ENCODE data around the gene RTKN2.

Gene RTKN2, protein sequence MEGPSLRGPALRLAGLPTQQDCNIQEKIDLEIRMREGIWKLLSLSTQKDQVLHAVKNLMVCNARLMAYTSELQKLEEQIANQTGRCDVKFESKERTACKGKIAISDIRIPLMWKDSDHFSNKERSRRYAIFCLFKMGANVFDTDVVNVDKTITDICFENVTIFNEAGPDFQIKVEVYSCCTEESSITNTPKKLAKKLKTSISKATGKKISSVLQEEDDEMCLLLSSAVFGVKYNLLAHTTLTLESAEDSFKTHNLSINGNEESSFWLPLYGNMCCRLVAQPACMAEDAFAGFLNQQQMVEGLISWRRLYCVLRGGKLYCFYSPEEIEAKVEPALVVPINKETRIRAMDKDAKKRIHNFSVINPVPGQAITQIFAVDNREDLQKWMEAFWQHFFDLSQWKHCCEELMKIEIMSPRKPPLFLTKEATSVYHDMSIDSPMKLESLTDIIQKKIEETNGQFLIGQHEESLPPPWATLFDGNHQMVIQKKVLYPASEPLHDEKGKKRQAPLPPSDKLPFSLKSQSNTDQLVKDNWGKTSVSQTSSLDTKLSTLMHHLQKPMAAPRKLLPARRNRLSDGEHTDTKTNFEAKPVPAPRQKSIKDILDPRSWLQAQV

DNA sequence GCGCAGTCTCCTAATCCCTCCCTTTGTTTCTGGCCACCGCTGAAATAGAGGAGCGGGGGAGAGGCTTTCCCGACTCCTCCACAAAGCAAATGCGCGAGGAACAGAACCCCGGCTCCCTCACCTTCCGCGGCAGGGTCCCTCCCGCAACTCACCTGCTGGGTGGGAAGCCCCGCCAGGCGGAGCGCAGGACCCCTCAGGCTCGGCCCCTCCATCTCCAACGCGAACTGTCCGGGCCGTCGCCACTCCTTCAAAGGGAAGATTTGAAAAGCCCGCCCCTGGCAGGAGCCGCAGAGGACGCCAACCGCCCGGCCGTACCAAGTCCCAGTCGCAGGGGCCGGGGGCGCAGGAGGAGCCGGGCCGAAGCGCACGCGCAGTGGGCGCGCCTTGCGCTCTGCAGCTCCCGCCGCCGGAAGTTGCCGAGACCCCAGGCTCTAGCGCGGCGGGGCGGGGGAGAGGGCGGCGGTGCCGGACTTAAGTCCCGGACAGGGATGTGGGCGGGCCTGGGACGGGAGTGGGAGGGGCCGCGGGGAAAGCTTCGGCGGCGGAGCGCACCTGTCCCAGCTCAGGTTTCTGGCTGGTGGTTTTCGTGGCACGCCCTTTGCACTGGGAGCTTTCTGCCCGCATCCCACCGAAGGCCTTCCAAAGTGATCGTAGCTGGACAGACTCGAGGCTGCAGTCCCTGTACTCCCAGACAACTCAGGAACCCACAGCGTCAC, at the start of gene RTKN2:
TSS of gene RTKN2 (minus strand) at position 446 of the 716 bp plus-strand sequence. CDS start at position 212, 234 bp downstream.
- Histone ChIP-seq H3K27ac (peak within 1 kb of the TSS; percentile 71), H3K9ac (peak within 1 kb of the TSS; percentile 84), H3K9me3 (no peaks in the 10 kb centered on the region), H3K27me3 (no peaks in the 10 kb centered on the region), H4K20me1 (no peaks in the 10 kb centered on the region), H3K36me3 (no peaks in the 10 kb centered on the region; the same call in 1 of the 2 replicates), H3K4me2 (peak within 1 kb of the TSS; percentile 88), H3K4me3 (peak within 1 kb of the TSS; percentile 79), H3K4me1 (peaks cover 43% of the 10 kb centered on the region)
- TF ChIP-seq Cebpa-rat (IDR thresholded peaks at IDR 0.05) = no peak

DNA sequence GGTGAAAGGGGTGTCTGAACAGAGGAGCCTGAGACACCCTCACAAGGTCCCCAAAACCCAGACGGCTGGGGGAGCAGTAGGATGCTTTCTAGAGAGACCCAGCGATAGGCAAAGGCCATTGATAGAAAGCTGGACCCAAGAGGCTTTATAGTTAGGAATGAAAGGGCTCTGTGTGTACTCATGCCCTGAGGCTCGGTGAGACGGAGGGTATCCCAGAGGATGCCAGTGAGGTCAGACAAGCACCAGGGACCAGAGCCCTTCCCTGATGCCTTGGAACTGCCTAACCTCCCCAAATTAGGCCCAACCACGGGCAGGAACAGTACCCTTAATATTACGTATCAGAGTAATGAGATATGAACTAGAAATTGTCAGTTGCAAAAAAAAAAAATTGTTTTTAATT, 48.6 kb upstream of the RTKN2 start:
- Histone ChIP-seq H3K9me3 (no peaks in the 10 kb centered on the region), H3K4me1 (no peaks in the 10 kb centered on the region), H3K4me3 (no peak overlapping the region), H3K36me3 (no peaks in the 10 kb centered on the region), H3K9ac (no peak overlapping the region), H4K20me1 (no peaks in the 10 kb centered on the region), H3K4me2 (no peak overlapping the region), H3K27me3 (no peaks in the 10 kb centered on the region), H3K27ac (no peak overlapping the region)
- TF ChIP-seq Cebpa-rat (IDR thresholded peaks at IDR 0.05) = no peak

DNA sequence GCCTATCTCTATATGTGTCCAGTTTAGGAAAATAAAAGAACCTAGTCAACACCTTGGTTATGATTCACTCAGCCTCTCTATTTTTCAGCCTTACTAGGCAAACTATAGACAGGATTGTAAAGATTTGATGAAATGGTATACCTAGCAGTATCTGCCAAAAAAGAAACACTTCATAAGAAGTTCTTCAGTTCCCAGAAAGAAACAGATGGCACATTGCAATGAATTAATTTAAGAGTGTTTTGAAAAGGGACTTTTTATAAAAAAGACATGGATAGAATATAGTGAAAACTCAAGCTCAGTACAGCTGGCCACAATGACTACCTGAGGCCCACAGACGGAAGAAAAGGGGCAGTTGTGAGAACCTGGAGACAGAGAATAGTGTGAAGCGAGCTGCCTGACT, 40.6 kb upstream of the RTKN2 start:
- no peaks in the 10 kb centered on the region for H4K20me1 ChIP-seq
- H3K27ac ChIP-seq = no peak overlapping the region
- H3K27me3 ChIP-seq = no peaks in the 10 kb centered on the region
- H3K4me2 ChIP-seq = no peak overlapping the region
- no peak overlapping the region for H3K4me3 ChIP-seq
- TF ChIP-seq Cebpa-rat (IDR thresholded peaks at IDR 0.05) = no peak
- no peaks in the 10 kb centered on the region for H3K36me3 ChIP-seq
- no peak overlapping the region for H3K9ac ChIP-seq
- peaks cover 6% of the 10 kb centered on the region; the same call in 1 of the 2 replicates for H3K4me1 ChIP-seq
- H3K9me3 ChIP-seq = no peaks in the 10 kb centered on the region

DNA sequence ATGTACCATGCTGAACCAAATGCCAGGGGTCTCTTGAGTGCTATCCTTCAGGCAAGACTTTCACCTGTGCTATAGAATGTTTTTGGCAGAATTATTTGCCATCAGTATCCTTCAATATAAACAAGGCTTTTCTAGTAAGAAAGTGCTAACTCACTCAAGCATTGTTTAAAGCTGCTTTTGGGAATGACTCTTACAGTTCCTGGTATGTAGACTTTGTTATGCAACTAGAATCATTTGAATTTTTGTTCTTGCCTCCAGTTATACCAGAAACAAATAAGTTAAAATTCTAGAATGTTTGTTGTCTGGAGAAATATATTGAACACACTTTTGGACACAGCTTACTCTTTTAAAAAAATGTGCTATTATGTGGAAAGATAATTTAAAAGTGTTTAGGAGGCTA, 39.5 kb upstream of the RTKN2 start:
- no peaks in the 10 kb centered on the region for H4K20me1 ChIP-seq
- no peak overlapping the region for H3K4me3 ChIP-seq
- H3K9ac ChIP-seq = no peak overlapping the region
- no peak overlapping the region for H3K4me2 ChIP-seq
- H3K4me1 ChIP-seq = peaks cover 6% of the 10 kb centered on the region; the same call in 1 of the 2 replicates
- no peaks in the 10 kb centered on the region for H3K9me3 ChIP-seq
- H3K27me3 ChIP-seq = no peaks in the 10 kb centered on the region
- TF ChIP-seq Cebpa-rat (IDR thresholded peaks at IDR 0.05) = no peak
- no peak overlapping the region for H3K27ac ChIP-seq
- H3K36me3 ChIP-seq = no peaks in the 10 kb centered on the region

DNA sequence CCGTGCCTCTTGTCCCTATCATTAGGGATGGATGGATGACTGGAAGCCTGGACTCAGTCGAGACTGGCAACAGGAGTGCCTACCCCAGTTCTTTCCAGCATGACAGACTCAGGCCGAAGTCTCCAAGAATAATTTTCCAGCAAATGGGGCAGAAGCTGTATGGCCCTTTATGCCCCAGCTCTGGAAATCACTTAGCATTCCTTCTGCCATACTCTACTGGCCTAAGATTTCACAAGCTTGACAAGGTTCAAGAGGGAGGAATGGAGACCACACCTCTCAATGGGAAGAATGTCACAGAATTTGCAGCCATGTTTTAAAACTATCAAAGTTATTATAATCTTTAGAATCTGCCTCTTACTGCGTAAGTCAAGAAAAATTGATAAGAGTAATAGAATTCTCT, 39.0 kb upstream of the RTKN2 start:
- Histone ChIP-seq H3K27me3 (no peaks in the 10 kb centered on the region), H3K36me3 (no peaks in the 10 kb centered on the region), H3K4me2 (no peak overlapping the region), H3K4me1 (peaks cover 6% of the 10 kb centered on the region; the same call in 1 of the 2 replicates), H3K9me3 (no peaks in the 10 kb centered on the region), H3K9ac (no peak overlapping the region), H3K4me3 (no peak overlapping the region), H3K27ac (no peak overlapping the region), H4K20me1 (no peaks in the 10 kb centered on the region)
- no peak for TF ChIP-seq Cebpa-rat (IDR thresholded peaks at IDR 0.05)

DNA sequence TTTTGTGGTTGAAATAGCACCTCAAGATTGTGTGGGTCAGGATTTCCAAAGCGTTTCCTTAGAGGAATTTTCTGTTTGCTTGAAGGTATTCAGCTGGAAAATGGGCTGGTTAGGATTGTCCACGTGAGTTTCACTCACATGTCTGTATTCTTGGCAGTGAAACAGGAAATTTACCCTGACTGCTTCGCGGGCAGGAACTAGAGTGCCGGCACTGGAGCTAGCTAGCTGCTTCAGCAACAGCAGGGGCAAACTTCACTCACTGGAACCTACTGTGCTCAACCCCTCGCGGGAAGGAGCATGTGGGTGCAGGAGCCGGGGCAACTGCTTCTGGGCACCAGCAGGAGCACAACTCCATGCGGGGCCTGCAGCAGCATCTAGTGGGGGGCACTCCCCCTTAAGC, 38.0 kb upstream of the RTKN2 start:
- peaks cover 6% of the 10 kb centered on the region; the same call in 1 of the 2 replicates for H3K4me1 ChIP-seq
- no peak overlapping the region for H3K27ac ChIP-seq
- no peaks in the 10 kb centered on the region for H3K36me3 ChIP-seq
- no peaks in the 10 kb centered on the region for H3K27me3 ChIP-seq
- H3K4me3 ChIP-seq = no peak overlapping the region
- peak overlapping the region; percentile 18; the same call in 1 of the 2 replicates for H3K4me2 ChIP-seq
- H3K9ac ChIP-seq = no peak overlapping the region
- no peak for TF ChIP-seq Cebpa-rat (IDR thresholded peaks at IDR 0.05)
- no peaks in the 10 kb centered on the region for H4K20me1 ChIP-seq
- no peaks in the 10 kb centered on the region for H3K9me3 ChIP-seq

DNA sequence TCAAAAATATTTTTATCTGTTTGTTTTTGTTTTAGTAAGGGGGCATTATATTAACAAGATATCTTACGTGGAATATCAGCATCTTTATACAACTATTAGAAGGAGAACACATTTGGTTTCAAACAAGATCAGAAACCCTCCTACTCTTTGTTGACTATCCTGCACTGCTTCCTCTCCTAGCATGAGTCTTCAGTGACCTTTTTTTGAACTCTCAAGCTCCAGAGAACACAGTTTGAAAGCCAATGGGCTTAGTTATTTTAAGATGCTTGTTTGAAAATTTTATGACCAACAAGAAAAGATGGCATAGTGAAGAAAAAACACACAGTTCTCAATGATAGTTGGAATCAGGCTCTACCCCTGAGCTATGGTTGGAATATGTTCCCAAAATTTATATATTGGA, 37.2 kb upstream of the RTKN2 start:
- Histone ChIP-seq H3K4me1 (peaks cover 6% of the 10 kb centered on the region; the same call in 1 of the 2 replicates), H3K36me3 (no peaks in the 10 kb centered on the region), H3K9me3 (no peaks in the 10 kb centered on the region), H3K4me3 (no peak overlapping the region), H4K20me1 (no peaks in the 10 kb centered on the region), H3K9ac (no peak overlapping the region), H3K4me2 (no peak overlapping the region), H3K27ac (no peak overlapping the region), H3K27me3 (no peaks in the 10 kb centered on the region)
- TF ChIP-seq Cebpa-rat (IDR thresholded peaks at IDR 0.05) = no peak

DNA sequence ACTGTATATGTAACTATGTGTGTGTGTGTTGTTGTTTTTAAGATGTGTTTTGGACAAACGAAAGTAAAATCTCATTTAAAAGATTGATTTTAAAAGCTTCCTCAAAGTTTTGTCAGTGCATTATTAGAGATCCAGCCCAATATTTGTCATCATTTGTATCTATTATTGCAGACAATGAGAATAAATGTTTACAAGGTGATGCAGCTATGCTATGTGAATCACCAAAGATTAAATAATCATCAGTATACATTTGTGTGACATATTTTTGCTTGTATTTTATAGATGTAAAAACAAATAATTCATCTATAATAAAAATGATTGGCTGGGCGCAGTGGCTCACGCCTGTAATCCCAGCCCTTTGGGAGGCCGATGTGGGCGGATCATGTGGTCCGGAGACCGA, 35.3 kb upstream of the RTKN2 start:
- no peaks in the 10 kb centered on the region for H4K20me1 ChIP-seq
- no peak overlapping the region for H3K9ac ChIP-seq
- H3K27ac ChIP-seq = no peak overlapping the region
- no peaks in the 10 kb centered on the region for H3K36me3 ChIP-seq
- H3K27me3 ChIP-seq = no peaks in the 10 kb centered on the region
- H3K4me1 ChIP-seq = peaks cover 6% of the 10 kb centered on the region; the same call in 1 of the 2 replicates
- TF ChIP-seq Cebpa-rat (IDR thresholded peaks at IDR 0.05) = no peak
- H3K4me2 ChIP-seq = no peak overlapping the region
- no peak overlapping the region for H3K4me3 ChIP-seq
- H3K9me3 ChIP-seq = no peaks in the 10 kb centered on the region

DNA sequence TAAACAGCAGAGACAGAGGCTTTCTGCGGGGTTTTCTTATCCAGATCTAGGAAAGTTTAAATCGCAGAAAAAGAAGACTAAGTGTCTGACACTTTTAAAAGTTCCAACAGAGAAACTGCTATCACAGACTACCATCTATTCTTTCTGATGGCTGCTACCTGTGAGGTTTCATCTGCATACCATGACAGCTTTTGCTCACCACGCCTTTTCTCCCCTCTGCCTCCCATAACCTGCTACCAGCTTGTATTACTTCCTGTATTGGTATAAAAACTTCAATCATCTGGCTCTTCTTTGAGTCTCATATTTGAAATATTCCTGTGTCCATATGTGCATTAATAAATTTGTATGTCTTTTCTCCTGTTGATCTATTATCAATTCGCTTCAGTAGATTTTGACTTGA, 34.1 kb upstream of the RTKN2 start:
- Histone ChIP-seq H3K27me3 (no peaks in the 10 kb centered on the region), H3K4me2 (no peak overlapping the region), H3K27ac (no peak overlapping the region), H3K9me3 (no peaks in the 10 kb centered on the region), H3K4me3 (no peak overlapping the region), H3K9ac (no peak overlapping the region), H3K4me1 (peaks cover 6% of the 10 kb centered on the region; the same call in 1 of the 2 replicates), H3K36me3 (no peaks in the 10 kb centered on the region), H4K20me1 (no peaks in the 10 kb centered on the region)
- TF ChIP-seq Cebpa-rat (IDR thresholded peaks at IDR 0.05) = no peak

DNA sequence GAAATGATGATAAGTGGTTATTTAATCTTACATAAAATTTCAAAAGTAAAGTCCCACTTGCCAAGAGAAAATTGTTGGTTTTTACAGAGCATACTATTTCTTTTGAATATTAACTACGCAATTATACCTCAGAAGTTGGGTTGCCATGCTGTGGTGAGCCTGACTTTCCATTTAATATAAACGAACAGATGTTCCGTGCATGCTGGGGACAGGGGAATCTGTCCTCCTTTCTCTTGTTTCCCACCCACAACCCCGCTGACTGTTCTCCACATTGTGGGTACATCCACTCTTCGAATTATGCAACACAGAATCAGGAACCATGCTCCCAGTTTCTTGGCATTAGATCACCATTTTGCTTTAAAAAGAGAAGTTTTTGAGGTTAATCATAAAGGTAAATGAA, 29.2 kb upstream of the RTKN2 start:
- H3K4me3 ChIP-seq = no peak overlapping the region
- H4K20me1 ChIP-seq = no peaks in the 10 kb centered on the region
- H3K27me3 ChIP-seq = no peaks in the 10 kb centered on the region
- no peaks in the 10 kb centered on the region for H3K4me1 ChIP-seq
- H3K4me2 ChIP-seq = no peak overlapping the region
- no peak for TF ChIP-seq Cebpa-rat (IDR thresholded peaks at IDR 0.05)
- H3K27ac ChIP-seq = no peak overlapping the region
- no peaks in the 10 kb centered on the region for H3K36me3 ChIP-seq
- H3K9ac ChIP-seq = no peak overlapping the region
- no peaks in the 10 kb centered on the region for H3K9me3 ChIP-seq
